ENCODE measurements around the gene LRPPRC. TPM values are rescaled to one million over a fixed set of nuclear protein-coding genes. Genes with fewer than 3 reads are reported as not detected.

The LRPPRC gene
- total and polyA plus RNA-seq, 10 of the 15 experiments (the other 5 are each of a cell fraction or from before 2014, with no cell fraction given), result 34.1 to 152 (median 97.0) TPM

DNA sequence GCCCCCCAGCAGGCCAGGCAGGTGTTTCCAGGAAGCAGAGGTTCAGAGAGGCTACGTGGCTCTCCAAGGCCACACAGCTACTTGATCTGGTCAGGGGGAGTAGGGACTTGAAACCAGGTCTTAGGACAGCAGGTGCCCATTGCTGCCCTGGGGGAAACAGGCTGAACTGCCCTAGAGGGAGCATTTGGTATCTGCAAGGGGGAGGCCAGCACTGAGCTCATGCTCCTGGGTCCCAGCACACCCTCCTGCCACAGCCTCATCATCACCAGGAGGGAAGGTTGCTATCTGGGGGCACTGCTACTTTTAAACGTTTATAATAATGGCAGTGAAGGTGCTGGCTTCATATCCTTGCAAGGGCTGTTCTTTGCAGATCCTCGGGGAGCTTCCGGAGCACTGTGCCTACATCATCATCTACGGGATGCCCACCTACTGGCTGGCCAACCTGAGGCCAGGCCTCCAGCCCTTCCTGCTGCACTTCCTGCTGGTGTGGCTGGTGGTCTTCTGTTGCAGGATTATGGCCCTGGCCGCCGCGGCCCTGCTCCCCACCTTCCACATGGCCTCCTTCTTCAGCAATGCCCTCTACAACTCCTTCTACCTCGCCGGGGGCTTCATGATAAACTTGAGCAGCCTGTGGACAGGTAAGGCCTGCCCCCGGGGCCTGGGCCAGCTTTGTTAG is 120.9 kb downstream of the LRPPRC start:
- POLR2A ChIA-PET, result no interaction called here
- intact Hi-C loops (cut with micrococcal nuclease; ENCODE audit: unreplicated experiment) (no loop called here), in situ Hi-C loops (cut with MboI) (no loop called here)
- ATAC-seq (peak; percentile 11; the same call in 1 of the 3 replicates), FAIRE-seq (no peak), DNase-seq (ENCODE audit: low read depth, low spot score) (no peak)
- Histone ChIP-seq H3K36me3 (ENCODE audit: control insufficient read depth in 2 of 2, insufficient read depth in 2 of 2, low read length in 1 of 2) (no peaks in the 10 kb centered on the region), H3K9ac (ENCODE audit: control insufficient read depth, insufficient read depth, low read length) (no peak overlapping the region), H3K79me2 (ENCODE audit: control insufficient read depth, insufficient read depth, low read length) (no peaks in the 10 kb centered on the region), H3K4me3 (no peak overlapping the region), H3K9me3 (replicated peaks; ENCODE audit: control insufficient read depth, insufficient read depth, low read length) (no peaks in the 10 kb centered on the region), H3K4me2 (ENCODE audit: control insufficient read depth, insufficient read depth) (no peak overlapping the region), H4K20me1 (ENCODE audit: control insufficient read depth, insufficient read depth) (no peaks in the 10 kb centered on the region), H2AFZ (ENCODE audit: control insufficient read depth, low read depth, low read length) (no peak overlapping the region), H3K27ac (ENCODE audit: control insufficient read depth, insufficient read depth) (no peak overlapping the region), H3K4me1 (ENCODE audit: control insufficient read depth, insufficient read depth, low read length) (no peaks in the 10 kb centered on the region), H3K27me3 (replicated peaks in 1 of 2; ENCODE audit: control insufficient read depth in 2 of 2, insufficient read depth in 2 of 2, low read length in 1 of 2) (no peaks in the 10 kb centered on the region; a peak in 1 of 4 replicates)
- TF ChIP-seq YBX1 (IDR thresholded peaks at IDR 0.05) (no peak), FOXK2 (IDR thresholded peaks at IDR 0.05) (no peak), BMI1 (IDR thresholded peaks at IDR 0.05; ENCODE audit: borderline replicate concordance) (no peak), IKZF1 (conservative IDR thresholded peaks at IDR 0.05) (no peak)
- TF ChIP-seq, protein P1, sequence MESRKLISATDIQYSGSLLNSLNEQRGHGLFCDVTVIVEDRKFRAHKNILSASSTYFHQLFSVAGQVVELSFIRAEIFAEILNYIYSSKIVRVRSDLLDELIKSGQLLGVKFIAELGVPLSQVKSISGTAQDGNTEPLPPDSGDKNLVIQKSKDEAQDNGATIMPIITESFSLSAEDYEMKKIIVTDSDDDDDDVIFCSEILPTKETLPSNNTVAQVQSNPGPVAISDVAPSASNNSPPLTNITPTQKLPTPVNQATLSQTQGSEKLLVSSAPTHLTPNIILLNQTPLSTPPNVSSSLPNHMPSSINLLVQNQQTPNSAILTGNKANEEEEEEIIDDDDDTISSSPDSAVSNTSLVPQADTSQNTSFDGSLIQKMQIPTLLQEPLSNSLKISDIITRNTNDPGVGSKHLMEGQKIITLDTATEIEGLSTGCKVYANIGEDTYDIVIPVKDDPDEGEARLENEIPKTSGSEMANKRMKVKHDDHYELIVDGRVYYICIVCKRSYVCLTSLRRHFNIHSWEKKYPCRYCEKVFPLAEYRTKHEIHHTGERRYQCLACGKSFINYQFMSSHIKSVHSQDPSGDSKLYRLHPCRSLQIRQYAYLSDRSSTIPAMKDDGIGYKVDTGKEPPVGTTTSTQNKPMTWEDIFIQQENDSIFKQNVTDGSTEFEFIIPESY (IDR thresholded peaks at IDR 0.05), result no peak
- TF ChIP-seq, protein P2, sequence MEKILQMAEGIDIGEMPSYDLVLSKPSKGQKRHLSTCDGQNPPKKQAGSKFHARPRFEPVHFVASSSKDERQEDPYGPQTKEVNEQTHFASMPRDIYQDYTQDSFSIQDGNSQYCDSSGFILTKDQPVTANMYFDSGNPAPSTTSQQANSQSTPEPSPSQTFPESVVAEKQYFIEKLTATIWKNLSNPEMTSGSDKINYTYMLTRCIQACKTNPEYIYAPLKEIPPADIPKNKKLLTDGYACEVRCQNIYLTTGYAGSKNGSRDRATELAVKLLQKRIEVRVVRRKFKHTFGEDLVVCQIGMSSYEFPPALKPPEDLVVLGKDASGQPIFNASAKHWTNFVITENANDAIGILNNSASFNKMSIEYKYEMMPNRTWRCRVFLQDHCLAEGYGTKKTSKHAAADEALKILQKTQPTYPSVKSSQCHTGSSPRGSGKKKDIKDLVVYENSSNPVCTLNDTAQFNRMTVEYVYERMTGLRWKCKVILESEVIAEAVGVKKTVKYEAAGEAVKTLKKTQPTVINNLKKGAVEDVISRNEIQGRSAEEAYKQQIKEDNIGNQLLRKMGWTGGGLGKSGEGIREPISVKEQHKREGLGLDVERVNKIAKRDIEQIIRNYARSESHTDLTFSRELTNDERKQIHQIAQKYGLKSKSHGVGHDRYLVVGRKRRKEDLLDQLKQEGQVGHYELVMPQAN (conservative IDR thresholded peaks at IDR 0.05), result no peak
- TF ChIP-seq, protein P3, sequence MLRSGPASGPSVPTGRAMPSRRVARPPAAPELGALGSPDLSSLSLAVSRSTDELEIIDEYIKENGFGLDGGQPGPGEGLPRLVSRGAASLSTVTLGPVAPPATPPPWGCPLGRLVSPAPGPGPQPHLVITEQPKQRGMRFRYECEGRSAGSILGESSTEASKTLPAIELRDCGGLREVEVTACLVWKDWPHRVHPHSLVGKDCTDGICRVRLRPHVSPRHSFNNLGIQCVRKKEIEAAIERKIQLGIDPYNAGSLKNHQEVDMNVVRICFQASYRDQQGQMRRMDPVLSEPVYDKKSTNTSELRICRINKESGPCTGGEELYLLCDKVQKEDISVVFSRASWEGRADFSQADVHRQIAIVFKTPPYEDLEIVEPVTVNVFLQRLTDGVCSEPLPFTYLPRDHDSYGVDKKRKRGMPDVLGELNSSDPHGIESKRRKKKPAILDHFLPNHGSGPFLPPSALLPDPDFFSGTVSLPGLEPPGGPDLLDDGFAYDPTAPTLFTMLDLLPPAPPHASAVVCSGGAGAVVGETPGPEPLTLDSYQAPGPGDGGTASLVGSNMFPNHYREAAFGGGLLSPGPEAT (IDR thresholded peaks at IDR 0.05; ENCODE audit: low read depth), result no peak
- TF ChIP-seq, protein P4, sequence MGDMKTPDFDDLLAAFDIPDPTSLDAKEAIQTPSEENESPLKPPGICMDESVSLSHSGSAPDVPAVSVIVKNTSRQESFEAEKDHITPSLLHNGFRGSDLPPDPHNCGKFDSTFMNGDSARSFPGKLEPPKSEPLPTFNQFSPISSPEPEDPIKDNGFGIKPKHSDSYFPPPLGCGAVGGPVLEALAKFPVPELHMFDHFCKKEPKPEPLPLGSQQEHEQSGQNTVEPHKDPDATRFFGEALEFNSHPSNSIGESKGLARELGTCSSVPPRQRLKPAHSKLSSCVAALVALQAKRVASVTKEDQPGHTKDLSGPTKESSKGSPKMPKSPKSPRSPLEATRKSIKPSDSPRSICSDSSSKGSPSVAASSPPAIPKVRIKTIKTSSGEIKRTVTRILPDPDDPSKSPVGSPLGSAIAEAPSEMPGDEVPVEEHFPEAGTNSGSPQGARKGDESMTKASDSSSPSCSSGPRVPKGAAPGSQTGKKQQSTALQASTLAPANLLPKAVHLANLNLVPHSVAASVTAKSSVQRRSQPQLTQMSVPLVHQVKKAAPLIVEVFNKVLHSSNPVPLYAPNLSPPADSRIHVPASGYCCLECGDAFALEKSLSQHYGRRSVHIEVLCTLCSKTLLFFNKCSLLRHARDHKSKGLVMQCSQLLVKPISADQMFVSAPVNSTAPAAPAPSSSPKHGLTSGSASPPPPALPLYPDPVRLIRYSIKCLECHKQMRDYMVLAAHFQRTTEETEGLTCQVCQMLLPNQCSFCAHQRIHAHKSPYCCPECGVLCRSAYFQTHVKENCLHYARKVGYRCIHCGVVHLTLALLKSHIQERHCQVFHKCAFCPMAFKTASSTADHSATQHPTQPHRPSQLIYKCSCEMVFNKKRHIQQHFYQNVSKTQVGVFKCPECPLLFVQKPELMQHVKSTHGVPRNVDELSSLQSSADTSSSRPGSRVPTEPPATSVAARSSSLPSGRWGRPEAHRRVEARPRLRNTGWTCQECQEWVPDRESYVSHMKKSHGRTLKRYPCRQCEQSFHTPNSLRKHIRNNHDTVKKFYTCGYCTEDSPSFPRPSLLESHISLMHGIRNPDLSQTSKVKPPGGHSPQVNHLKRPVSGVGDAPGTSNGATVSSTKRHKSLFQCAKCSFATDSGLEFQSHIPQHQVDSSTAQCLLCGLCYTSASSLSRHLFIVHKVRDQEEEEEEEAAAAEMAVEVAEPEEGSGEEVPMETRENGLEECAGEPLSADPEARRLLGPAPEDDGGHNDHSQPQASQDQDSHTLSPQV (IDR thresholded peaks at IDR 0.05), result no peak
- CTCF ChIA-PET, result interaction anchor here (0.8 to 1.6 kb wide), 2 partner anchors 31 to 264 kb away, joined by 3 read pairs; no protein-coding TSS in a partner anchor
- 51% methylated on average over 11 of the region's 11 CpGs for WGBS (ENCODE audit: insufficient coverage, insufficient replicate concordance, low lambda C conversion rate, missing lambda C conversion rate)
- SMC1A ChIA-PET (ENCODE audit: uncharacterized antibody, unreplicated experiment), result no interaction called here
- no TSS peak for BruUV-seq (replicated peaks)
- RAD21 ChIA-PET (ENCODE audit: unreplicated experiment), result no interaction called here
